ENCODE measurements around the gene KAZN. TPM values are rescaled to one million over a fixed set of nuclear protein-coding genes. Genes with fewer than 3 reads are reported as not detected.

Gene KAZN
- polyA plus RNA-seq, 1 experiment, result 5.5 TPM

DNA sequence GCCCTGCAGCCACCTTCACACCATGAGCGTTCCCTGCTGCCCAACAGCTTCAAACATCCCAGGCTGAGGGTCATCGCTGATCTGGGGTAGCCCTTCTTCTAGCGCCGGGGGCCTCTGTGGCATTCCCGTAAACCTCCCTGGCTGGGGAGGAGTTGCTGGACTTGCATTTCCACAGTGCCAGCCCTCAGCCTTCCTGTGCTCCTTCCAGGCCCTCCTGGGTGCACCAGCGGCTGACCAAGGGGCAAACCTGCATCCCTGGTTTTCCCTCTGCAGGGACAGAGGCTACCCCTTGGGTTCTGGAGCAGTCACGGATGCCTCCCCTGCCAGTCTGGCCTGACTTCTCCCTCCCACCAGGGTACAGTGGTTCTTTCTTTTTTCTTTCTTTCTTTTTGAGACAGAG lies 336.4 kb downstream of the KAZN start:
- TF ChIP-seq, protein P1, sequence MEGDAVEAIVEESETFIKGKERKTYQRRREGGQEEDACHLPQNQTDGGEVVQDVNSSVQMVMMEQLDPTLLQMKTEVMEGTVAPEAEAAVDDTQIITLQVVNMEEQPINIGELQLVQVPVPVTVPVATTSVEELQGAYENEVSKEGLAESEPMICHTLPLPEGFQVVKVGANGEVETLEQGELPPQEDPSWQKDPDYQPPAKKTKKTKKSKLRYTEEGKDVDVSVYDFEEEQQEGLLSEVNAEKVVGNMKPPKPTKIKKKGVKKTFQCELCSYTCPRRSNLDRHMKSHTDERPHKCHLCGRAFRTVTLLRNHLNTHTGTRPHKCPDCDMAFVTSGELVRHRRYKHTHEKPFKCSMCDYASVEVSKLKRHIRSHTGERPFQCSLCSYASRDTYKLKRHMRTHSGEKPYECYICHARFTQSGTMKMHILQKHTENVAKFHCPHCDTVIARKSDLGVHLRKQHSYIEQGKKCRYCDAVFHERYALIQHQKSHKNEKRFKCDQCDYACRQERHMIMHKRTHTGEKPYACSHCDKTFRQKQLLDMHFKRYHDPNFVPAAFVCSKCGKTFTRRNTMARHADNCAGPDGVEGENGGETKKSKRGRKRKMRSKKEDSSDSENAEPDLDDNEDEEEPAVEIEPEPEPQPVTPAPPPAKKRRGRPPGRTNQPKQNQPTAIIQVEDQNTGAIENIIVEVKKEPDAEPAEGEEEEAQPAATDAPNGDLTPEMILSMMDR (IDR thresholded peaks at IDR 0.05; ENCODE audit: insufficient read depth, low read depth, low read length), result no peak
- Histone ChIP-seq H3K27me3 (ENCODE audit: control insufficient read depth, insufficient read depth, low read length) (no peaks in the 10 kb centered on the region), H3K36me3 (ENCODE audit: control insufficient read depth, insufficient read depth, low read length) (no peaks in the 10 kb centered on the region), H3K4me3 (ENCODE audit: low read depth, low read length) (no peak overlapping the region)
- POLR2A ChIA-PET, result no interaction called here
- CTCF ChIA-PET, result no interaction called here
- DNase-seq (ENCODE audit: low read depth), result no peak

DNA sequence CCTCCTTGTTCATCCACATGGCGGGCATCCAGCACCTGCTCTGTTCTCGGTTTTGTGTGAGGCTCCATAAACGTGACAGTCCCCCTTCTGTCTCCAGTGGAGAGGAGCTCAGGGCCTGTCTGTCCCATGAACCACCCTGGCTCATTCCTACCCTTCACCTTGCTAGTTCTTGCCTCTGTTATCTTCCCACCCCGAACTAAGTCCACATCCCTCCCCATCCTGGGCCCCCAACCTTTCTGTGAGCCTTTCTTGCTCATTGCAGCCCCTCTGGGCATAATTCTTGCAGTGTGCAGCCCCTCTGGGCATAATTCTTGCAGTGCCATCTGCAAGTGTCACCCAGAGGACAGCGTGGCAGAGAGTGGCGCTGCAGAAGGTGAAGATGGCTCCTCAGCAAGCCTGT lies 338.3 kb downstream of the KAZN start:
- H3K27me3 ChIP-seq (ENCODE audit: control insufficient read depth, insufficient read depth, low read length), result no peaks in the 10 kb centered on the region
- no peaks in the 10 kb centered on the region for H3K36me3 ChIP-seq (ENCODE audit: control insufficient read depth, insufficient read depth, low read length)
- TF ChIP-seq, protein P1 (IDR thresholded peaks at IDR 0.05; ENCODE audit: insufficient read depth, low read depth, low read length), result no peak
- ChIA-PET POLR2A (no interaction called here), CTCF (interaction anchor here (0.7 to 2.0 kb wide), 3 partner anchors 10 to 91 kb away, joined by 3 to 7 read pairs (median 5); no protein-coding TSS in a partner anchor)
- DNase-seq (ENCODE audit: low read depth), result no peak
- H3K4me3 ChIP-seq (ENCODE audit: low read depth, low read length), result no peak overlapping the region

DNA sequence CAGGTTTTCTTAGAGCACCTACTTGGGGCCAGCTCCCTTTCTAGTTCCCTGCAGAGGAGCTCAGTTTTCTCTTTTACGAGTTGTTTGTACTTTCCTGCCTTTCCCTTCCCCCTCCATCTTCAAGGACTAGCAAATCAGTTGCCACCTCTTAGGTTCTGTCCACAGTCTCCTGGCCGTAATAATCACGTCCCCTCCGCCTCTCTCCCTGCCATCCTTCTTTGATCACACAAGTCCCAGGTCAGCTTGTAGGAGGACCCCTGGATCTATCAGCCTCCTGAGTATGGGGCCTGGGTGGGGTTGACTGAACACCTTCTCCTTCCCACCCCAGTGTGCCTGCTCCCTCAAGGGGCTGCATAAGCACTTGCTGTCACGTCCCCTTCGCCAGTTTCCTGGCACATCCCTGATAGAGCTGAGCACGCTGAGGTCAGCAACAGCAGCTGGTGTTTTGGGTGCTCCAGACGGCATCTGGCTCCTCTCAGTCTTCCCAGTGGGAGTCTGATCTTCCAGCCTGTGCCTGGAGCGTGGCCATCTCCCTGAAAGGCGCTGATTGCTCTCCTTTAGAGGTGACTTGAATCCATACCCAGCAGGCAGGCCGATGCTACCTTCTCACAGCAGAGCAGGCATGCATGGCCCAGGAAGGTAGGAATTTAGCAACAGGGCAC lies 338.9 kb downstream of the KAZN start:
- TF ChIP-seq, protein P1 (IDR thresholded peaks at IDR 0.05; ENCODE audit: insufficient read depth, low read depth, low read length), result no peak
- no peak overlapping the region for H3K4me3 ChIP-seq (ENCODE audit: low read depth, low read length)
- POLR2A ChIA-PET, result no interaction called here
- CTCF ChIA-PET, result interaction anchor here (0.7 to 2.0 kb wide), 3 partner anchors 11 to 91 kb away, joined by 3 to 7 read pairs (median 5); no protein-coding TSS in a partner anchor
- no peaks in the 10 kb centered on the region for H3K36me3 ChIP-seq (ENCODE audit: control insufficient read depth, insufficient read depth, low read length)
- no peaks in the 10 kb centered on the region for H3K27me3 ChIP-seq (ENCODE audit: control insufficient read depth, insufficient read depth, low read length)
- no peak for DNase-seq (ENCODE audit: low read depth)

DNA sequence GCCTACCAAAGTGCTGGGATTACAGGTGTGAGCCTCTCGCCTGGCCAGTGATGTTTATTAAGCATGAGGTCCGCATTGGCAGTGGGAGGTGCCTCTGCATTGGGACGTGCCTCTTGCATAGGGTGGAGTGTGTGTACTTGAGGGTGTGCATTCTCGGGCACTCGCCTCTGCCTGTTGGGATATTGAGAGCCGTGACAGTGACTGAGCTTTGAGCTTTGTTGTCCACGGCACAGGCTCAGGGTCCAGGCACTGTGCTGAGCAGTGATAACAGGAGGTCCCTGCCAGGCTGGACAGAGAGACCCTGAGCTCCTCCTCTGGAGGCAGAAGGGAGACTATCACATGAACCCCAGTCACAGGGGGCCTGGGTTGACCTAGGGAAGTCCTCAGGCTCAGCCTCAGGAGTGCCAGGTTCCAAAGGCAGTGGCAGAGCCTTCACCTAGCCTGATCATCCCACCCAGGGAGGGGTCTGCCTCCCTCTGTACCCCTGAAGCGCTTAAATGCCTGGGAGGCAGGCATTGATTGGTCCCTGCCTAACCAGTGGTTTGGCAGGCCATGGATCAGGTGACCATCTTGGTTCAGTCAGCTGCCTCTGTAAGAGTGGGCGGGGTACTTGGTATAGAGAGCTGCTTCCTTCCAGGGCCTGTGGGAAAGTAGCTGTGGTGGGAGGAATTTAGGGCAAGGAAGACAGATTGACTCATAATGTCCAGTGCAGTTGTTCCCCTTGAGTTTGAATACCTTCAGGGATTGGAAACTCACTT lies 341.2 kb downstream of the KAZN start:
- no peaks in the 10 kb centered on the region for H3K36me3 ChIP-seq (ENCODE audit: control insufficient read depth, insufficient read depth, low read length)
- no peaks in the 10 kb centered on the region for H3K27me3 ChIP-seq (ENCODE audit: control insufficient read depth, insufficient read depth, low read length)
- TF ChIP-seq, protein P1 (IDR thresholded peaks at IDR 0.05; ENCODE audit: insufficient read depth, low read depth, low read length), result no peak
- ChIA-PET CTCF (interaction anchor here (1.0 kb wide), 1 partner anchor 88 kb away, joined by 3 read pairs; no protein-coding TSS in a partner anchor), POLR2A (no interaction called here)
- H3K4me3 ChIP-seq (ENCODE audit: low read depth, low read length), result no peak overlapping the region
- DNase-seq (ENCODE audit: low read depth), result no peak

DNA sequence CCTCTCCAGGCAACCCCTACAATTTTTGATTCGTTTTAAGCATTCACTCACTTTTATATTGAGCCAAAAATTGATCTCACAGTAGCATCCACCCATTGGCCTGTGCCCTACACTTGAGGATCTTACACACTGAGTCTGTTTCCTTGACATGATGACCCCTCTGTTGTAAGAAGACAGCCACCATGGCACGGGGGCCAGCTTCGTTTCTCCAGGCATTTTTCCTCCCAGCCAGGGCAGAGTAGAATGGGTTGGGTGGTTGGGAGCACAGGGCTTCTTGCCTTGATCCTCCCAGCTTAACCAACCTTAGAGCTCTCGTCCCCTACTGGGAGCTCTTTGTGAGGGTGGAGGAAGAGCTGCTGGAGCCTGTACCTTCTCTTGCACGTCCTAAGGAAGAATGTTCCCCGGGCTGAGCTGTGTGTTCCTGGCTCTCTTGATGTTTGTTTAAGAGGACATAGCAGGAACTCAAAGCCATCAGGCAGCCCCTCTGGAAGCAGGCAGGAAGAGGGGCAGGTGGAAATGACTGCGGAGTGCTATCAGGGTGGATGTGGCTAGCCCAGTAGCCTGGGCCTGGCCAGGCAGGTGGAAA lies 341.9 kb downstream of the KAZN start:
- CTCF ChIA-PET, result interaction anchor here (1.0 kb wide), 1 partner anchor 87 kb away, joined by 3 read pairs; no protein-coding TSS in a partner anchor
- no peak for DNase-seq (ENCODE audit: low read depth)

More for the DNA sequence above, 341.9 kb downstream of the KAZN start:
- H3K4me3 ChIP-seq (ENCODE audit: low read depth, low read length), result no peak overlapping the region
- POLR2A ChIA-PET, result no interaction called here
- TF ChIP-seq, protein P1 (IDR thresholded peaks at IDR 0.05; ENCODE audit: insufficient read depth, low read depth, low read length), result no peak
- no peaks in the 10 kb centered on the region for H3K27me3 ChIP-seq (ENCODE audit: control insufficient read depth, insufficient read depth, low read length)
- H3K36me3 ChIP-seq (ENCODE audit: control insufficient read depth, insufficient read depth, low read length), result no peaks in the 10 kb centered on the region

Measured in BJ (cell line).